ENCODE results near the gene DGCR8. TPM values are rescaled to one million over a fixed set of nuclear protein-coding genes. Genes with fewer than 3 reads are reported as not detected.

The DGCR8 gene

Small RNA genes lying within 50 kb of the gene (small RNA-seq; reads per million reads assigned to genes)
- gene MIR185 (ENCODE audit: insufficient read depth) (51.6 reads per million, percentile 93 among the genes with 10 or more reads in this experiment), gene MIR6816 (ENCODE audit: insufficient read depth) (not detected), gene RF00017 (ENCODE audit: insufficient read depth) (not detected), gene RF00599 (ENCODE audit: insufficient read depth) (not detected)

All from neuronal stem cell (in vitro differentiated cells).